Osteocyte (in vitro differentiated cells): ENCODE measurements around the gene L1TD1. TPM values are rescaled to one million over a fixed set of nuclear protein-coding genes. Genes with fewer than 3 reads are reported as not detected.
"Not testable (repeated sequence)": the region's sequence is repeated elsewhere in the genome, so short reads cannot be mapped to it uniquely, and the experiment has no call there.

Experiments
- DNase-seq: peaks from one replicate; pipeline ENCODE4 v3.0.0; 2021; ENCODE audit warnings: mixed read lengths; ENCODE audit not compliant: unreplicated experiment; ENCODE audit errors: extremely low spot score
- H3K27ac Mint-ChIP-seq: one replicate; pipeline ENCODE4 v1.8.0; 2021; ENCODE audit warnings: mild to moderate bottlenecking, mixed read lengths; ENCODE audit not compliant: unreplicated experiment
- H3K27me3 Mint-ChIP-seq: one replicate; pipeline ENCODE4 v1.8.0; 2021; ENCODE audit warnings: mixed read lengths; ENCODE audit not compliant: unreplicated experiment
- H3K36me3 Mint-ChIP-seq: one replicate; pipeline ENCODE4 v1.8.0; 2021; ENCODE audit warnings: mixed read lengths; ENCODE audit not compliant: unreplicated experiment
- H3K4me1 Mint-ChIP-seq: one replicate; pipeline ENCODE4 v1.8.0; 2021; ENCODE audit warnings: mixed read lengths; ENCODE audit not compliant: unreplicated experiment
- H3K4me3 Mint-ChIP-seq: one replicate; pipeline ENCODE4 v1.8.0; 2021; ENCODE audit warnings: mild to moderate bottlenecking, moderate library complexity, mixed read lengths; ENCODE audit not compliant: unreplicated experiment
- H3K9me3 Mint-ChIP-seq: one replicate; pipeline ENCODE4 v1.8.0; 2021; ENCODE audit warnings: mixed read lengths; ENCODE audit not compliant: unreplicated experiment
- CTCF ChIP-seq: fragments of 200-600 bp; sonication (generic); IDR thresholded peaks from 2 replicates; pipeline ENCODE4 v1.5.0; 2021; ENCODE audit warnings: antibody characterized with exemption, mild to moderate bottlenecking, moderate library complexity
- total RNA-seq: library from RNA; stranded (reverse); gene quantifications from 2 replicates; pipeline ENCODE4 v1.2.1, GENCODE V29; 2021

L1TD1 gene
- total RNA-seq, 1 donor from 2014 or later = not detected

- Mint-ChIP-seq H3K9me3 (no peaks in the 10 kb centered on the region), H3K27ac (no peak overlapping the region), H3K27me3 (peaks cover 34% of the 10 kb centered on the region), H3K4me1 (no peaks in the 10 kb centered on the region), H3K4me3 (no peak overlapping the region), H3K36me3 (no peaks in the 10 kb centered on the region)
- no peak for TF ChIP-seq CTCF
- no peak for DNase-seq
These were observed 13.1 kb upstream of the L1TD1 start for GRCh38 chr1:62181532-62181931.

- not testable (repeated sequence) for H3K4me3 Mint-ChIP-seq, H3K27ac Mint-ChIP-seq, H3K4me1 Mint-ChIP-seq, H3K9me3 Mint-ChIP-seq, DNase-seq, H3K36me3 Mint-ChIP-seq
- H3K27me3 Mint-ChIP-seq = peaks cover 34% of the 10 kb centered on the region
These were observed 12.5 kb upstream of the L1TD1 start for GRCh38 chr1:62182157-62182556.

- H3K36me3 Mint-ChIP-seq, DNase-seq, H3K4me1 Mint-ChIP-seq, H3K9me3 Mint-ChIP-seq, H3K4me3 Mint-ChIP-seq, H3K27ac Mint-ChIP-seq: not testable (repeated sequence)
- peaks cover 29% of the 10 kb centered on the region for H3K27me3 Mint-ChIP-seq
These were observed 11.3 kb upstream of the L1TD1 start for GRCh38 chr1:62183164-62184020.

GRCh38 chr1:62184336-62184735 is 10.3 kb upstream of the L1TD1 start:
- DNase-seq = no peak
- Mint-ChIP-seq H3K4me1 (no peaks in the 10 kb centered on the region), H3K9me3 (peaks cover 3% of the 10 kb centered on the region), H3K36me3 (no peaks in the 10 kb centered on the region), H3K27me3 (peaks cover 27% of the 10 kb centered on the region), H3K4me3 (no peak overlapping the region), H3K27ac (no peak overlapping the region)
- no peak for TF ChIP-seq CTCF

- H3K9me3 Mint-ChIP-seq, DNase-seq, H3K27ac Mint-ChIP-seq, H3K4me3 Mint-ChIP-seq, H3K4me1 Mint-ChIP-seq, H3K36me3 Mint-ChIP-seq: not testable (repeated sequence)
- H3K27me3 Mint-ChIP-seq = peaks cover 27% of the 10 kb centered on the region
These were observed 9.4 kb upstream of the L1TD1 start for GRCh38 chr1:62185233-62185632.

- Mint-ChIP-seq H3K27ac (no peak overlapping the region), H3K4me3 (no peak overlapping the region), H3K9me3 (peaks cover 3% of the 10 kb centered on the region), H3K4me1 (no peaks in the 10 kb centered on the region), H3K27me3 (peaks cover 26% of the 10 kb centered on the region), H3K36me3 (no peaks in the 10 kb centered on the region)
- no peak for DNase-seq
- TF ChIP-seq CTCF = no peak
These were observed 9.0 kb upstream of the L1TD1 start for GRCh38 chr1:62185677-62186076.
